HepG2 (cell line): Measurements from ENCODE around the gene DLX5. TPM values are rescaled to one million over a fixed set of nuclear protein-coding genes. Genes with fewer than 3 reads are reported as not detected.

ENCODE experiments used
- ATAC-seq: fragments of 200-7000 bp; cut with Tn5 transposase; 3 replicates; pipeline ENCODE4 v1.9.1; 2020; ENCODE audit warnings: mild to moderate bottlenecking, moderate library complexity
- BruUV-seq: library from RNA; stranded (reverse); fragments of 400-500 nt; replicated peaks from 2 replicates; lab custom pipeline; 2021; lab: Mats Ljungman, UMichigan
- CTCF ChIA-PET: fragments of 300-600 bp; formaldehyde crosslinking; extraction: SDS; loops from one replicate; lab custom pipeline; 2021; ENCODE audit warnings: low total read pairs, inconsistent platforms, low intra/inter-chr PET ratio; lab: Yijun Ruan, JAX
- POLR2A ChIA-PET: fragments of 350-600 bp; sonication (Branson Sonifier 250); formaldehyde crosslinking; loops from one replicate; lab custom pipeline; 2020; ENCODE audit warnings: antibody characterized with exemption, inconsistent platforms; lab: Yijun Ruan, JAX
- DNase-seq: peaks from one replicate; pipeline ENCODE4 v3.0.0-alpha.2; 2015; ENCODE audit warnings: low spot score
- FAIRE-seq: peaks from 3 replicates; lab custom pipeline; 2011; peaks lifted over from hg19 to GRCh38; lab: Jason Lieb, UNC
- H2AFZ ChIP-seq: one replicate; pipeline ENCODE4 v1.6.1; 2011; ENCODE audit warnings: low read length, inconsistent platforms
- H3K27ac ChIP-seq: fragments of 300-600 bp; 3 replicates; pipeline ENCODE4 v1.8.0; 2011; ENCODE audit warnings: mixed run types, mild to moderate bottlenecking, mixed read lengths, low read length, inconsistent platforms; ENCODE audit not compliant: insufficient read depth; ENCODE audit errors: extremely low read length
- H3K27me3 ChIP-seq, 2 experiments: fragments of 200-600 bp in 1 of 2; 2 replicates in 1 of 2; 3 replicates in 1 of 2; pipeline versions ENCODE4 v1.6.0 to v1.8.0; 2011; ENCODE audit warnings: low read length in 2 of 2, mild to moderate bottlenecking in 2 of 2, moderate library complexity in 2 of 2, inconsistent platforms in 1 of 2; ENCODE audit not compliant: insufficient read depth in 2 of 2, control insufficient read depth in 1 of 2
- H3K36me3 ChIP-seq, 2 experiments: fragments of 200-600 bp in 1 of 2; replicated peaks in 1 of 2; 2 replicates in 1 of 2; 3 replicates in 1 of 2; pipeline versions ENCODE4 v1.5.1 to v1.8.0; 2011; ENCODE audit warnings: low read length in 2 of 2, inconsistent platforms in 1 of 2; ENCODE audit not compliant: insufficient read depth in 2 of 2, control insufficient read depth in 1 of 2
- H3K4me1 ChIP-seq: 2 replicates; pipeline ENCODE4 v1.5.1; 2012; ENCODE audit warnings: low read length, inconsistent platforms; ENCODE audit not compliant: insufficient read depth
- H3K4me2 ChIP-seq: 2 replicates; pipeline ENCODE4 v1.6.0; 2011; ENCODE audit warnings: low read depth, low read length, inconsistent platforms
- H3K4me3 ChIP-seq, 3 experiments: fragments of 200-600 bp in 1 of 3; sonication (generic), shearing (Covaris generic) in 1 of 3; replicated peaks in 1 of 3; 2 replicates each; pipeline ENCODE4 v1.5.1; 2011 to 2016; ENCODE audit warnings: low read length in 3 of 3, inconsistent platforms in 2 of 3, low read depth in 2 of 3, mild to moderate bottlenecking in 2 of 3, control low read depth in 1 of 3, mixed read lengths in 1 of 3; ENCODE audit not compliant: insufficient read depth in 1 of 3
- H3K79me2 ChIP-seq: one replicate; pipeline ENCODE4 v1.6.1; 2011; ENCODE audit warnings: low read length, inconsistent platforms; ENCODE audit not compliant: insufficient read depth
- H3K9ac ChIP-seq: 2 replicates; pipeline ENCODE4 v1.6.0; 2011; ENCODE audit warnings: mild to moderate bottlenecking, low read depth, low read length, inconsistent platforms; ENCODE audit not compliant: insufficient read depth
- H3K9me3 ChIP-seq: 2 replicates; pipeline ENCODE4 v1.5.1; 2012; ENCODE audit warnings: mild to moderate bottlenecking, low read length
- H4K20me1 ChIP-seq: 2 replicates; pipeline ENCODE4 v1.6.0; 2011; ENCODE audit warnings: inconsistent platforms, mild to moderate bottlenecking, low read length, moderate library complexity; ENCODE audit not compliant: insufficient read depth
- CREB3 ChIP-seq: sonication (generic); formaldehyde crosslinking; IDR thresholded peaks from 2 replicates; pipeline ENCODE4 v1.5.0; 2020; ENCODE audit warnings: missing genetic modification reagents
- FOSL2 ChIP-seq: sonication (generic); formaldehyde crosslinking; IDR thresholded peaks from 2 replicates; pipeline ENCODE4 v1.4.0; 2020; ENCODE audit warnings: missing genetic modification reagents
- KMT2A ChIP-seq: sonication (generic); formaldehyde crosslinking; IDR thresholded peaks from 2 replicates; pipeline ENCODE4 v1.4.0; 2020; ENCODE audit warnings: missing genetic modification reagents
- NCOA5 ChIP-seq: sonication (generic); formaldehyde crosslinking; IDR thresholded peaks from 2 replicates; pipeline ENCODE4 v1.4.0; 2020; ENCODE audit warnings: missing genetic modification reagents
- NKX3-1 ChIP-seq: sonication (generic); formaldehyde crosslinking; IDR thresholded peaks from 2 replicates; pipeline ENCODE4 v1.5.0; 2020; ENCODE audit warnings: missing genetic modification reagents
- TRAFD1 ChIP-seq: sonication (generic); formaldehyde crosslinking; IDR thresholded peaks from 2 replicates; pipeline ENCODE4 v1.5.1; 2020; ENCODE audit warnings: missing genetic modification reagents, mild to moderate bottlenecking, borderline replicate concordance
- ZHX1 ChIP-seq: sonication (generic); formaldehyde crosslinking; IDR thresholded peaks from 2 replicates; pipeline ENCODE4 v1.8.1; 2022; ENCODE audit warnings: low read depth, mild to moderate bottlenecking, missing genetic modification reagents
- ZNF136 ChIP-seq: sonication (generic); formaldehyde crosslinking; IDR thresholded peaks from 2 replicates; pipeline ENCODE4 v1.8.1; 2022; ENCODE audit warnings: low read depth, mild to moderate bottlenecking, moderate library complexity, missing genetic modification reagents
- ZNF232 ChIP-seq: sonication (generic); formaldehyde crosslinking; IDR thresholded peaks from 2 replicates; pipeline ENCODE4 v1.4.0; 2020; ENCODE audit warnings: missing genetic modification reagents, borderline replicate concordance
- ZNF614 ChIP-seq: IDR thresholded peaks from 2 replicates; pipeline ENCODE4 v1.6.1; 2018; ENCODE audit warnings: missing biosample characterization, missing genetic modification reagents, inconsistent platforms, borderline replicate concordance
- ZNF687 ChIP-seq: sonication (generic); formaldehyde crosslinking; IDR thresholded peaks from 2 replicates; pipeline ENCODE4 v1.5.1; 2020; ENCODE audit warnings: mild to moderate bottlenecking, missing genetic modification reagents, moderate library complexity
- ZNF816 ChIP-seq: sonication (generic); formaldehyde crosslinking; IDR thresholded peaks from 2 replicates; pipeline ENCODE4 v1.8.0; 2022; ENCODE audit warnings: missing genetic modification reagents, mild to moderate bottlenecking, borderline replicate concordance
- ZZZ3 ChIP-seq: sonication (generic); formaldehyde crosslinking; IDR thresholded peaks from 2 replicates; pipeline ENCODE4 v1.4.0; 2020; ENCODE audit warnings: missing genetic modification reagents, mild to moderate bottlenecking, borderline replicate concordance
- WGBS: methylation state at CpG from one replicate; pipeline ENCODE4 v1.1.6; 2017; ENCODE audit warnings: low lambda C conversion rate; 5-methylcytosine and 5-hydroxymethylcytosine counted together
- in situ Hi-C: cut with HindIII; loops from 2 replicates; pipeline ENCODE4 v1.10.0; 2017; ENCODE audit warnings: low pct_unique_long_range_greater_than_20kb; ENCODE audit not compliant: extremely low pct_ligation_motif_present
- intact Hi-C: fragments of 100-400 bp; cut with micrococcal nuclease; formaldehyde crosslinking; loops from one replicate; pipeline ENCODE4 v1.10.0; 2022; ENCODE audit not compliant: unreplicated experiment
- polyA plus RNA-seq, 8 experiments: library from polyadenylated mRNA; depleted of rRNA in 3 of 8; stranded (reverse) in 7 of 8; unstranded in 1 of 8; fragments of >200 nt; fragmentation: Illumina TruSeq in 4 of 8; extraction: Trizol in 4 of 8; gene quantifications; 2 replicates each; pipeline versions ENCODE4 v1.2.1 to v1.2.3, GENCODE V29; 2011 to 2016; ENCODE audit warnings: low read depth in 4 of 8, missing spikeins in 1 of 8, mixed read lengths in 1 of 8; ENCODE audit not compliant: insufficient read depth in 1 of 8
- total RNA-seq, 5 experiments: library from RNA; depleted of rRNA; stranded (reverse); fragments of >200 nt; fragmentation: Illumina TruSeq; extraction: Trizol; gene quantifications; 2 replicates each; pipeline ENCODE4 v1.2.3, GENCODE V29; 2016; ENCODE audit warnings: low read depth in 1 of 5

The DLX5 gene
- total and polyA plus RNA-seq, 2 of the 13 experiments (the other 11 are each of a cell fraction or from before 2014, with no cell fraction given): not detected

GRCh38 chr7:97006055-97006815 is 18.4 kb downstream of the DLX5 start:
- ATAC-seq (peak; percentile 85), FAIRE-seq (no peak), DNase-seq (peak; percentile 72)
- Histone ChIP-seq H3K79me2 (peaks cover 9% of the 10 kb centered on the region), H3K9me3 (no peaks in the 10 kb centered on the region), H3K4me3 (peak overlapping the region; percentile 78 to 80 (median 79)), H3K9ac (peak overlapping the region; percentile 86), H3K27me3 (no peaks in the 10 kb centered on the region; a peak in 1 of 5 replicates), H3K36me3 (peaks cover 8% of the 10 kb centered on the region in 2 experiments; a peak in 4 of 5 replicates), H3K27ac (peak overlapping the region; percentile 90), H3K4me1 (peaks cover 35% of the 10 kb centered on the region), H4K20me1 (no peaks in the 10 kb centered on the region), H3K4me2 (peak overlapping the region; percentile 90), H2AFZ (no peak overlapping the region)
- no TSS peak for BruUV-seq
- CTCF ChIA-PET: no interaction called here
- POLR2A ChIA-PET: interaction anchor here (0.6 to 4.8 kb wide), 19 partner anchors 11 to 866 kb away, joined by 3 to 163 read pairs (median 6); partner anchors contain the start of genes ASNS, DLX5, SDHAF3 and SEM1
- in situ Hi-C loops (loop anchor here (25.0 kb wide), 1 partner anchor 694 kb away; the partner anchor contains the start of gene SLC25A13), intact Hi-C loops (loop anchor here (1.0 to 10.0 kb wide), 6 partner anchors 10 to 929 kb away; partner anchors contain the start of gene SLC25A13)
- under 1% methylated on average over 27 of the region's 83 CpGs for WGBS
- TF ChIP-seq NCOA5 (CRISPR knock-in tag): no peak
- TF ChIP-seq ZZZ3 (CRISPR knock-in tag): no peak
- TF ChIP-seq CREB3 (CRISPR knock-in tag): no peak
- no peak for TF ChIP-seq ZNF614 (CRISPR knock-in tag)
- TF ChIP-seq ZNF687 (CRISPR knock-in tag): peak; percentile 90
- TF ChIP-seq FOSL2 (CRISPR knock-in tag): no peak
- TF ChIP-seq ZNF816 (CRISPR knock-in tag): no peak
- TF ChIP-seq ZNF136 (CRISPR knock-in tag): no peak
- TF ChIP-seq NKX3-1 (CRISPR knock-in tag): no peak
- TF ChIP-seq KMT2A (CRISPR knock-in tag): peak; percentile 14; the same call in 1 of the 2 replicates
- TF ChIP-seq TRAFD1: 0 out of 2 replicates have a peak, but pooled peaks have one; percentile 31
- TF ChIP-seq ZHX1 (CRISPR knock-in tag): no peak
- TF ChIP-seq ZNF232 (CRISPR knock-in tag): no peak
